Panc1 (cell line): ENCODE data around the gene EVL.

Source experiments
- POLR2AphosphoS5 ChIP-seq: IDR thresholded peaks from 2 replicates; pipeline ENCODE4 v1.6.1; 2012; ENCODE audit warnings: mild to moderate bottlenecking, low read depth, low read length, moderate library complexity
- SIN3A ChIP-seq: IDR thresholded peaks from 2 replicates; pipeline ENCODE4 v1.6.1; 2012; ENCODE audit warnings: low read depth, mild to moderate bottlenecking, low read length, moderate library complexity, borderline replicate concordance; ENCODE audit not compliant: insufficient read depth
- TF ChIP-seq, protein P1 (sequence below): fragments of 450-650 bp; IDR thresholded peaks from 2 replicates; pipeline ENCODE4 v1.5.1; 2017; ENCODE audit warnings: mild to moderate bottlenecking
- TF ChIP-seq, protein P2 (sequence below), 2 experiments: IDR thresholded peaks; 2 replicates each; pipeline ENCODE4 v1.6.1; 2011 to 2012; ENCODE audit warnings: low read depth in 2 of 2, control low read depth in 1 of 2, low read length in 1 of 2, mild to moderate bottlenecking in 1 of 2, moderate library complexity in 1 of 2; ENCODE audit not compliant: insufficient read depth in 1 of 2

GRCh38 chr14:100147691-100148464, 82.7 kb downstream of the EVL start:
- TF ChIP-seq, protein P1, sequence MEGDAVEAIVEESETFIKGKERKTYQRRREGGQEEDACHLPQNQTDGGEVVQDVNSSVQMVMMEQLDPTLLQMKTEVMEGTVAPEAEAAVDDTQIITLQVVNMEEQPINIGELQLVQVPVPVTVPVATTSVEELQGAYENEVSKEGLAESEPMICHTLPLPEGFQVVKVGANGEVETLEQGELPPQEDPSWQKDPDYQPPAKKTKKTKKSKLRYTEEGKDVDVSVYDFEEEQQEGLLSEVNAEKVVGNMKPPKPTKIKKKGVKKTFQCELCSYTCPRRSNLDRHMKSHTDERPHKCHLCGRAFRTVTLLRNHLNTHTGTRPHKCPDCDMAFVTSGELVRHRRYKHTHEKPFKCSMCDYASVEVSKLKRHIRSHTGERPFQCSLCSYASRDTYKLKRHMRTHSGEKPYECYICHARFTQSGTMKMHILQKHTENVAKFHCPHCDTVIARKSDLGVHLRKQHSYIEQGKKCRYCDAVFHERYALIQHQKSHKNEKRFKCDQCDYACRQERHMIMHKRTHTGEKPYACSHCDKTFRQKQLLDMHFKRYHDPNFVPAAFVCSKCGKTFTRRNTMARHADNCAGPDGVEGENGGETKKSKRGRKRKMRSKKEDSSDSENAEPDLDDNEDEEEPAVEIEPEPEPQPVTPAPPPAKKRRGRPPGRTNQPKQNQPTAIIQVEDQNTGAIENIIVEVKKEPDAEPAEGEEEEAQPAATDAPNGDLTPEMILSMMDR: no peak
- no peak for TF ChIP-seq POLR2AphosphoS5
- TF ChIP-seq, protein P2, sequence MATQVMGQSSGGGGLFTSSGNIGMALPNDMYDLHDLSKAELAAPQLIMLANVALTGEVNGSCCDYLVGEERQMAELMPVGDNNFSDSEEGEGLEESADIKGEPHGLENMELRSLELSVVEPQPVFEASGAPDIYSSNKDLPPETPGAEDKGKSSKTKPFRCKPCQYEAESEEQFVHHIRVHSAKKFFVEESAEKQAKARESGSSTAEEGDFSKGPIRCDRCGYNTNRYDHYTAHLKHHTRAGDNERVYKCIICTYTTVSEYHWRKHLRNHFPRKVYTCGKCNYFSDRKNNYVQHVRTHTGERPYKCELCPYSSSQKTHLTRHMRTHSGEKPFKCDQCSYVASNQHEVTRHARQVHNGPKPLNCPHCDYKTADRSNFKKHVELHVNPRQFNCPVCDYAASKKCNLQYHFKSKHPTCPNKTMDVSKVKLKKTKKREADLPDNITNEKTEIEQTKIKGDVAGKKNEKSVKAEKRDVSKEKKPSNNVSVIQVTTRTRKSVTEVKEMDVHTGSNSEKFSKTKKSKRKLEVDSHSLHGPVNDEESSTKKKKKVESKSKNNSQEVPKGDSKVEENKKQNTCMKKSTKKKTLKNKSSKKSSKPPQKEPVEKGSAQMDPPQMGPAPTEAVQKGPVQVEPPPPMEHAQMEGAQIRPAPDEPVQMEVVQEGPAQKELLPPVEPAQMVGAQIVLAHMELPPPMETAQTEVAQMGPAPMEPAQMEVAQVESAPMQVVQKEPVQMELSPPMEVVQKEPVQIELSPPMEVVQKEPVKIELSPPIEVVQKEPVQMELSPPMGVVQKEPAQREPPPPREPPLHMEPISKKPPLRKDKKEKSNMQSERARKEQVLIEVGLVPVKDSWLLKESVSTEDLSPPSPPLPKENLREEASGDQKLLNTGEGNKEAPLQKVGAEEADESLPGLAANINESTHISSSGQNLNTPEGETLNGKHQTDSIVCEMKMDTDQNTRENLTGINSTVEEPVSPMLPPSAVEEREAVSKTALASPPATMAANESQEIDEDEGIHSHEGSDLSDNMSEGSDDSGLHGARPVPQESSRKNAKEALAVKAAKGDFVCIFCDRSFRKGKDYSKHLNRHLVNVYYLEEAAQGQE (IDR thresholded peaks at IDR 0.05; ENCODE audit: insufficient read depth in 1 of 2, low read depth in 2 of 2, low read length in 1 of 2): no peak
- TF ChIP-seq SIN3A: no peak
